GM19438 (cell line): ENCODE measurements around the gene SCARB1.

Experiments
- ATAC-seq: cut with Tn5 transposase; IDR thresholded peaks from one replicate; pipeline ENCODE4 v1.9.1; 2021; ENCODE audit warnings: low read depth; ENCODE audit not compliant: unreplicated experiment

The SCARB1 gene

DNA sequence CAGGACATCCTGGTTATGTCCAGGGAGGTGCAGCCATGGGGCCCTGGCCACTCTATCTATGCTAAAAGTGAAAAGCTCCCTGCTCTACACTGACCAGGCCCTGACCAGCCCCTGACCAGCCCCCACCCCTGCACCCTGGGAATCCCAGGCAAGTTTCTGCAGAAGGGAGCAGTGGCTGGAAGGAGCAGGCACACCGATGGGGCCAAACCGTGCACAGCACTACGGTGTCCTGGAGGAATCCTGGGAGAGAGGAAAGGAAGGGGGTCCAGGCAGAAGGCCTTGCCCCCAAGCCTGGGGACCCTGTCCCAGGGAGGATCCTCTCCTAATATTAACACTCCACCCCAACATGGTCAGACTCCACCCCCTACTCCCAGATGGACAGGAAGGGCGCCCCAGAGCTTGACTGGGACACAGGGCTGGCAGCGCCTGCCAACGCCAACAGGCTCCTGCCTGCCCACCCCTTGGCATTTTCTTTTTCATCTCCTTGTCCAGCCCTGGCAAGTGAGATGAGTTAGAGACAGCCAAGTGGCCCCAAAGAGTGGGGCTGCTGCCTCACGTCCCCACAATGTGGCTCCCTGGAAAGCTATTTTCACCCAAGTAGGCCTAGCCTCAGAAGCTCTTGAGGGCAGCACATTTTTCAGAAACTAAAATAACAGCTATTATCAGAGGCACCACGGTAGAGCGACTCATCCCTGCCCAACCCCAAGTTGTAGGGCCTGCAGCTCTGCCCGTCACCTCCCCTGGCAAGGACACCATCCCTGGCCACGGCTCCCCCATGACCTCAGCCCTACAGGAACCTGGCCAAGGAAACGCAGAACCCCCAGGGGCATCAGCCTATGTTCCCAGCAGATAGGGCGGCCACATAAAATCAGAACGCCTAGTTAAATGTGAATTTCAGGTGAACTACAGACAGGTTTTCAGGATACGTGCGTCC lies 82.6 kb downstream of the SCARB1 start:
- ATAC-seq, result no peak

DNA sequence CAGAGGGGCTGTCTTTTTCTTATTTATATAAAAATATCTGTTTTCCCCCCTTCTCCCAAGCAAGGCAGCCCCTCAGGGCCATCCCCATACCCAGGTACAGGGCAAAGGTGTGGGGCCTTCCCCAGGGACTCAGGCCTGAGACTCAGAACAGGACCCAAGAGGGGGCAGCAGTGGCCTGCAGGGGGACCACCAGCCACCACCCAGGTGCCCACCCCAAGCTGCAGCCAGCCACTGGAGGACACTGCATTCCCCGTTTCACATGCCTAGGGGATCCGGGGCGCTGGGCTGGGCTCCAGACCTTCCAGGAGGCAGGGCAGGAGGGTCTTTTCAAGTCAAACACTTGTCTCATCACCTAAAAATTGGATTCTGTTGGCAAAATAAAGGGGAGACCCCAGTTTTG lies 83.3 kb downstream of the SCARB1 start:
- ATAC-seq, result no peak

GRCh38 chr12:124779161-124780141 lies 84.2 kb downstream of the SCARB1 start:
- no peak for ATAC-seq

GRCh38 chr12:124778411-124778810 lies 85.3 kb downstream of the SCARB1 start:
- no peak for ATAC-seq

GRCh38 chr12:124777399-124778372 lies 86.0 kb downstream of the SCARB1 start:
- ATAC-seq, result no peak

- no peak for ATAC-seq
These were observed 87.5 kb downstream of the SCARB1 start for GRCh38 chr12:124776125-124776513.

DNA sequence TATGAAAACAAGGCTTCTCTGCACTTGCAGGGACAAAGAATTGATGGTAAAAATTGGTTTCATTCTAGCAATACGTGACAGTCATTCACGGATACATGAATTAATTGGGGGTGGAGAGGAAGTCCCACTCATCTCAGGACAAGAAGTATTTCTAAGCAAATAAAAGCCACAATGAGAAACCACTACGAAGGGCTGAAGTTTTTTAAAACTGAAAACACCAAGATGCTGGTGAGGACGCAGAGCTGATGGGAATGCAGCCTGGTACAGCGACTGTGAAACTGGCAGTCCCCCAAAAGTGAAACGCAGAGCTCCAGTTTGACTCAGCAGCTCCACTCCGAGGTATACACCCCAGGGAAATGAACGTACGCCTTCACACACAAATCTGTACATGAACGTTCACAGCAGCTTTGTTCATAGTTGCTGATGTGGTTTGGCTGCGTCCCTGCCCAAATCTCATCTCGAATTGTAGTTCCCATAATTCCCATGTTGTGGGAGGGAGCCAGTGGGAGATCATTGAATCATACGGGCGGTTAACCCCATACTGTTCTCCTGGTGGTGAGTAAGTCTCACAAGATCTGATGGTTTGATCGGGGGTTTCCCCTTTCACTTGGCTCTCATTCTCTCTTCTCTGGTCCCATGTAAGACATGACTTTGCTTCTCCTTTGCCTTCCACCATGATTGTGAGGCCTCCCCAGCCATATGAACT lies 89.0 kb downstream of the SCARB1 start:
- ATAC-seq, result peak; percentile 77

- peak; percentile 37 for ATAC-seq
These were observed 89.6 kb downstream of the SCARB1 start for GRCh38 chr12:124774054-124774461.

DNA sequence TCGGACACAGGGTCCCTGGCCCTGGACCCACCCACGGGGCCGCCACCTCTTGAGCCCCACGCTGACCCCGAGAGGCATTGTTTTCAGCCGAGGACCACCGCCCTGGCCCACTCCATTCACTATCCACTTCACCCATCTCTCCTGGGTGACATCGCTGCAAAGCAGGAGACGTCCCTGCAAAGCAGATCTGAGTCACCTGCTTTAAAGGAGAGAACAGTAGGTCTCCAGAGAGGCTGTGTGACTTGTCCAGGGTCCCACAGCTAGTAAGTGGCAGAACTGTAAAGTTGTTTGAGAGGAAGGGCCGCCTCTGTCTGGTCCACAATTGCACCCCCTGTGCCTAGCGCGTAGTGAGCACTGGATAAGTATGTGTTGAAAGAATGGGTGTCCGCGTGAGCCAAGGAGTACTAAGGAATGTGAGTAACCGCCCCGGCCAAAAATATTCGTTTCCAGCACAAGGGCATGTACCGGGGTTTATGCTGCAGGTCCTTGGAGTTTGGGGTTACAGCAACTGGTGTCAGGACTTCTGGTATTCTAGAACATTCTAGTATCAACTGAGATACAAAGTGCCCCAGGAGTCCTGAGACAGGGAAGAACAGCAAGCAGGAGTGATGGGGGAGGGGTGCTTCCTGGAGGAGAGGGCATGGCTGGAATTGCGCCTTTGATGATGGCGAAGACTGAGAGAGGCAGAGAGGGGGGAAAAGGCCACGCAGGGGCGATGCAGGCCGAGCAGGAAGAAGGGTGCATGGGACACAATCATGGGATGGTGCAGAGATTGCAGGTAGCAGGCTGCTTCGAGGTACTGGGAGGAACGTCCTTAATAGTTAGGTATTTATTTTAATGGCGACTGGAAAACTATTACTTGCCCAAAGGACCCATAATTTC lies 91.1 kb downstream of the SCARB1 start:
- ATAC-seq, result no peak

DNA sequence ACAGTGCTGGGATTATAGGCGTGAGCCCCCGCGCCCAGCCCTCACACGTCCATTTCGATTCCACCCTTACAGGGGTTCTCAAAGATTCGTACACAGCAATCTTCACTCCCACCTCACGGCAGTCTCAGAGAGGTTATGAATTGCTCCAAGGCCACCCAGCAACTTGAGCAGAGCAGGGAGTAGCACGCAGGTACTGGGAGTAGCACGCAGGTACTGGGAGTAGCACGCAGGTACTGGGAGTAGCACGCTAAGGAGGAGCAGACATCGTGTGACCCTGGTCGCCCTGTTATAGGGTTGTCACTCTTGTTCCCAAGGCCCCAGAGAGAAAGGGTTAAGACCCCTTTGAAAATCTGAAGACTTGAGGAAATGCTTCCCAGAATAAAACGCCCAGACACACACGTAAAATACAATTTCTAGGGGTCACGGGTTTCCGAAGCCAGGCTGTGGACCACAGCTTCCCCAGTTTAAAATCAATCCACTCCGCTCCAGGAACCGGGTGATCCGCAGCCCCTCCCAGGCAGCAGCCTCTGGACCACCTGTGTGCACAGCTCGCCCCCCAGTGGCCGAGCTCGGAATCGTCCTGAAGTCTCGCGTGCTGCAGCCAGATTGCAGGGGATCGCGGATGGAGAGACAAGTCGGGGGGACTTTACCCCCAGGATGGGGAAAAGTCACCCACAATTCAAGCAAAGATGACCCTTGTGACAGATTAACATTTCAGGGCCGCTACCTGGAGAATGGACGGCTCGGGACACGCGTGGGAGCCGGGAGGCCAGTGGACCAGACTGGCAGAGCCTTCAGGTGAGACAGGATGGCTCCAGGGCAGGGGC lies 92.0 kb downstream of the SCARB1 start:
- no peak for ATAC-seq

DNA sequence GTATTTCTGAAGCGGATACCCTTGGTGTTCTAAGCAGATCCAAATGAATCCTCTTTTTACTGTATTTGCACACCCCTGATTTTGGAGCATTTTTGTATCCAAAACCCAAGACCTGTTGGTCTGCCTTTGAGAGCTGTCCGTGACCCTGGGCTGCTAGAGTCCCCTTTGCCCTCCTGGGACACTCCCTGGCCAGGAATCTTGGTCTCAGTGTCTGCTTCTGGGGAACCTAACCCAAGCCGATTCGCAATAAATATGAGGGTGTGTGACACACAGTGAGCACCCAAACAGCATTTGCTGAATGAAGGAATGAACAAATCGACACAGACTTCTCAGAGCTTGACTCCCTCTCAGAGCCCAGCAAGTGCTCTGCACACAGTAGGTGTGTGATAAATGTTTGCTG lies 92.9 kb downstream of the SCARB1 start:
- ATAC-seq, result no peak

- ATAC-seq, result no peak
These were observed 93.7 kb downstream of the SCARB1 start for GRCh38 chr12:124769881-124770512.

DNA sequence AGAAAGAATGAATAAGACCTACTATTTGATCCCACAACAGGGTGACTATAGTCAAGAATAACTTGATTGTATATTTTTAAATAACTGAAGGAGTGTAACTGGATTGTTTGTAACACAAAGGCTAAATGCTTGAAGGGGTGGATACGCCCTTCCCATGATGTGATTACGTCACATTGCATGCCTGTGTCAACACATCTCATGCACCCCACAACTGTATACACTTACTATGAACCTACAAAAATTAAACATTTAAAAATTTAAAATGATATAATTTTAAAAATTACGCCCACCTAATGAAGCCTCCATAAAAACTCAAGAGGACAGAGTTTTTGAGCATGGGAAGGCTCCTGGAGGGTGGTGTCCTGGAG lies 94.5 kb downstream of the SCARB1 start:
- no peak for ATAC-seq

GRCh38 chr12:124768452-124769162 lies 95.1 kb downstream of the SCARB1 start:
- no peak for ATAC-seq

GRCh38 chr12:124767066-124767821 lies 96.4 kb downstream of the SCARB1 start:
- peak; percentile 66 for ATAC-seq

DNA sequence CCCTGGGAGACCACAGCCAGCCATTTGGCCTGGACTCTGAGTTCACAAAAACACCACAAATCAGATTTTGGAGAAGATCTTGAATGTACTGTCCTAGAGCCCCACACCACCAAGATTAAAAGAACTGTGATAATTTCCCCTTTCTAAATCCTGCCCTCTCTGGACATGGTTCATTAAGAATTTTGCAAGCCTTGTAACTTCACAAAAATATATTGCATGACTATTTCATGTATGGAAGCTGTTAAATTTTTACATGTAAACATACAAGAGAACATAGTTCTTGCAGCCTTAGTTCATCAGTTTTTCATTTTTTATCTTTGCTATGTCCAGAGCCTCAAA lies 97.0 kb downstream of the SCARB1 start:
- ATAC-seq, result no peak
